ENCODE data around the gene PRDM15.
A peak's percentile ranks its signal among the peaks of the same experiment; 100 is the strongest.

The PRDM15 gene, protein sequence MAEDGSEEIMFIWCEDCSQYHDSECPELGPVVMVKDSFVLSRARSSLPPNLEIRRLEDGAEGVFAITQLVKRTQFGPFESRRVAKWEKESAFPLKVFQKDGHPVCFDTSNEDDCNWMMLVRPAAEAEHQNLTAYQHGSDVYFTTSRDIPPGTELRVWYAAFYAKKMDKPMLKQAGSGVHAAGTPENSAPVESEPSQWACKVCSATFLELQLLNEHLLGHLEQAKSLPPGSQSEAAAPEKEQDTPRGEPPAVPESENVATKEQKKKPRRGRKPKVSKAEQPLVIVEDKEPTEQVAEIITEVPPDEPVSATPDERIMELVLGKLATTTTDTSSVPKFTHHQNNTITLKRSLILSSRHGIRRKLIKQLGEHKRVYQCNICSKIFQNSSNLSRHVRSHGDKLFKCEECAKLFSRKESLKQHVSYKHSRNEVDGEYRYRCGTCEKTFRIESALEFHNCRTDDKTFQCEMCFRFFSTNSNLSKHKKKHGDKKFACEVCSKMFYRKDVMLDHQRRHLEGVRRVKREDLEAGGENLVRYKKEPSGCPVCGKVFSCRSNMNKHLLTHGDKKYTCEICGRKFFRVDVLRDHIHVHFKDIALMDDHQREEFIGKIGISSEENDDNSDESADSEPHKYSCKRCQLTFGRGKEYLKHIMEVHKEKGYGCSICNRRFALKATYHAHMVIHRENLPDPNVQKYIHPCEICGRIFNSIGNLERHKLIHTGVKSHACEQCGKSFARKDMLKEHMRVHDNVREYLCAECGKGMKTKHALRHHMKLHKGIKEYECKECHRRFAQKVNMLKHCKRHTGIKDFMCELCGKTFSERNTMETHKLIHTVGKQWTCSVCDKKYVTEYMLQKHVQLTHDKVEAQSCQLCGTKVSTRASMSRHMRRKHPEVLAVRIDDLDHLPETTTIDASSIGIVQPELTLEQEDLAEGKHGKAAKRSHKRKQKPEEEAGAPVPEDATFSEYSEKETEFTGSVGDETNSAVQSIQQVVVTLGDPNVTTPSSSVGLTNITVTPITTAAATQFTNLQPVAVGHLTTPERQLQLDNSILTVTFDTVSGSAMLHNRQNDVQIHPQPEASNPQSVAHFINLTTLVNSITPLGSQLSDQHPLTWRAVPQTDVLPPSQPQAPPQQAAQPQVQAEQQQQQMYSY

DNA sequence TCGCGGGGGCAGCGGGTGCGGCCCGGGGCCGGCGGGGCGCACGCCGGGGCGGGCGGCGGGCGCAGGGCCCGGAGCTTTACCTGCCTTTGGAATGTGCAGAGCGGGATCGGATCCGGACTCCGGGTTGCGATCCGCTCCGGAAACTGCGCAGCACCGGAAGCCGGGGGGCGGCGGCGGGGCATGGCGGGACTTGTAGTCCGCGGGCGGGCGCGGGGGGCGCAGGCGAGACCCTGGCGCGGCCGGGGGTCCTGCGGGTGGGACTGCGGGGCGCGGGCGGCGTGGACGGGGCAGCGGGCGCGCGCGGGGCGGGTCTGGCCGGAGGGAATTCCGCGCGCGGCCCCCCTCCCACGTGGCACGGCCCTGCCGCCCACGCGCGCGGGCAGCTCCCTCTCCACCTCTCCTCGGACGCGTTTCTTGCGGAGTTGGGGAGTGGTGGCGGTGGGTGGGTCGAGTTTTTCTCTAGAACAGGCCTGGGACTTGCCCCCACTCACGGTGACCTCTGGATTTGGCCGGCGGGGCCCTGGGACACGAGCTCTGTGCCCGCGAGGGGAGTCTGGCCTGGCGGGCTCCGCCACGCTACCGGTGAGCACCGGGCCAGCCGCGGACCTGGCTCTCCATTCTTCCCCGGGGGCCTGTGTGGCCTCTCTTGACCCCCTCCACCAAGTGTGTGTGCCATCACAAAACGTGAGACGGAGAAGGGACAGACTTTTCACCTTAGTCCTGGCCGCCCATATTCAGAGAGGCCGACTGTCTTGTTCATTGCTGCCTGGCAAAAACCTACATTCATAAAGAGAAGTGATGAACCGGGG is at the start of gene PRDM15:
Gene PRDM15 (minus strand): TSS at position 155 of the 809 bp plus-strand sequence. CDS start 18,981 bp downstream, outside the sequence.
- peak; percentile 78 for DNase-seq (ENCODE audit: low spot score)

DNA sequence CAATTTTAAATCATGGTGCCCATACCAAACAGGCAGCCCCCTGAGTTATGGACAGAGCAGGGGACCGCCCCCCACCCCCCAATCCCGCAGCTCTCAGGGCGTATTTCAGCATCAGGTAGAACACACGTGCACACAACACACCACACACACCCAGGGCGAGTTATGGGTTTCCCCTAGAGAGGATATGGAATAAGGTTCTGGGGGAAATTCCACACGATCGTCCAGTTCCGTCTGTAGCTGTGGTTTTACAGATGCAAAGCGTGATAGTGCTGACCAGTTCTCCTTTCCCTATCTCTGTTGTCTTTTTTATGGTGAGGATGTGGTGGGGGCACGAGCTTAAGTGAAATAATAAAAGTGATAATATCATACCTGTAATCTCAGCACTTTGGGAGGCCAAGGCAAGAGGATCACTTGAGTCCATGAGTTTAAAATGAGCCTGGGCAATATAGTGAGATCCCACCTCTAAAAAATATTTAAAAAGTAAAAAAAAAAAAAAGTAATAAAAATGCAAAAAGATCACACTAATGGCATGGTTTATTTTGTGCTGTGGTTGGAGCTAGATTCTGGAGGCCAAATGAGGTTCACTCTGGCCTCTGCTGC is 49.6 kb upstream of the PRDM15 start:
- DNase-seq (ENCODE audit: low spot score) = no peak

DNA sequence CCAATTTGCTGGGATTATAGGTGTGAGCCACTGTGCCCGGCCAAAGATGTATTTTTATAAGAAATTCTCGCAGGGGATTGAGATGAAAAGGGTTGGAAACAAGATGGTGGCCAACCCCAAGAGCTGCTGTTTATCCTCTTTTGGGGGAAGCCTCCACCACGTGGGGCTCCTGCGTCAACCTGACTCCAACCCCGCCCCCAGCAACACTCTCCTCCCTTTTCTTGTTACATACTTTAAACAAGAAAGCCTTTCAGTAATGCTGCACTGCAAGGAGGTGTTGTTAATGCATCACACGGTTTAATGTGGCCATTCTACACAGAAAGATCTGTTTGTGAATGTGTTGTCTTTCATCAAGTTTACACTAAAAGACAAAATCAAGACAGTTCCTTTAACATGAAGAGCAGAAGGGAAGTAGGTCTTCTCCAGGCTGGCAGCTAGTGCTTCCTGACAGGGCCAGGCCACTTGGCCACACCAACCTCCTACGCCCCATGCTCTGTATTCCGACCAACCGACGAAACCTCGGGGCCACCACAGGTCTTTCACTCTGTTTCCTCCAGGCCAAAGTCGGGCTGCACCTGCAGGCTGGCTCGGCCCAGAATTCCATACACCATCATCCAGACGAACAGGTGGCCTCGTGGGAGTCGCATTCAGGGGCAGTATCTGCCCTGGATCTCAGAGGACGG is 48.7 kb upstream of the PRDM15 start:
- DNase-seq (ENCODE audit: low spot score) = no peak

DNA sequence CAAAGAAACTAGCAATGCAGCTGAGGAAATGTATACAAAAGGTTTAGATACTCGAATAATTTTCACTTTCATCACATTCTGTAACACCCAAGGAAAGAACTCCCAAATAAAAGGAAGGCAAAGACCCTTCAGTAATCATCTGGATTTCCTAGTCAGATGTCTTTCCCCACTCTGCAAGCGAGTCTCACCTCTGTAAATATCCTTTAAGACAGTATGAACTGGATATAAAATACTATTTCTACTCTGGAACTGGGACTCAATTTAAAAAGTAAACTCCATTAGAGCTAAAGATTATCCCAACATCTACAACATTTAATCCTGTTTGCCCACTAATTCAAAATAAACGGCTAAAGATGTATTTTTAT is 47.6 kb upstream of the PRDM15 start:
- no peak for DNase-seq (ENCODE audit: low spot score)

DNA sequence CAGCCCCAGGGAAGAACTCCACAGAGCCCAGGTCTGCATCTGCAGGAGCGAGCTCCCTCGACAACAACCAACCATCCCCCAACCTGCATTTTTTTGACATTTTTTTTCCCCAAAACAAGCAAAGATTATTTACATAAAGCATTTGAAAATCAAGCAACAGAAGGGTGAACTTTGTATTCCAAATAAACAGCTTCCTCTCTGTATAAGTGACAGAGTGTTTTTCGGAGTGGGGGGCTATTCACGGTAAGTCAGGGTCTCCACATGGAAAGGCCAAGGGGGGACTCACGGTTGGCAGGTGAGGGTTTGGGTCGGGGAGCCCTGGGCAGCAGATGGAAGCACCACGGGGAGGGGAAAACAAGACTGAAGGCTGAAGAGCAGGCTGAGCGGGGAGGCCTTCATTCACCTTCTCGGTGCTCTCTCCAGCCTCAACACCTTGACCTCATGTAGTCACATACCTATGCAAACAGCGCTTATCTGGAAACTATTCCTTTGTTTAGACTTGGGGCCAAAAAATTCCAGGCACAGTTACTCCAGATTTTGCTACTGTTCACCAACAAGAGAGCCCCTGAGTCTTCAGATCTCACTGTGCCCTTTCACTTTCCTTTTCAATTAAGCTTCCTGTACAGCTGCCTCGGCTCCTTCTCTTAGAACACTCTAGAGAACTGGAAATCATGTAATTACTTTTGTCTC is 47.1 kb upstream of the PRDM15 start:
- DNase-seq (ENCODE audit: low spot score) = peak; percentile 58

DNA sequence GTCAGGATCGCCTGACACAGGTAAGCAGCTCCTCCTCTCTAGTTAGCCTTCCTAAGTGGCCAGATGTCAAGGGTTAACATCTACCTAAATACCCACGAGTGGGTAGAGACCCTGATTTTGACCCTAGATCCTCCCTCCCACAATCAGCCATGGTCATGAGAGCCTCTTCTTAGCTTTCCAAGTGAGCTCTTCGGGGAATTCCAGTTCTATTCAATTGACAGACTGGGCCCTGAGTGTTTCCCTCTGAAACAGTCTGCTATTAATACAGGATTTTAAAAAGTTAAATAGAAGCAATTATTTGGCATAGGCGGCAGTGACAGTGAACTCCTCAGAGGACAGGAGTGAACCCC is 46.6 kb upstream of the PRDM15 start:
- DNase-seq (ENCODE audit: low spot score) = no peak

DNA sequence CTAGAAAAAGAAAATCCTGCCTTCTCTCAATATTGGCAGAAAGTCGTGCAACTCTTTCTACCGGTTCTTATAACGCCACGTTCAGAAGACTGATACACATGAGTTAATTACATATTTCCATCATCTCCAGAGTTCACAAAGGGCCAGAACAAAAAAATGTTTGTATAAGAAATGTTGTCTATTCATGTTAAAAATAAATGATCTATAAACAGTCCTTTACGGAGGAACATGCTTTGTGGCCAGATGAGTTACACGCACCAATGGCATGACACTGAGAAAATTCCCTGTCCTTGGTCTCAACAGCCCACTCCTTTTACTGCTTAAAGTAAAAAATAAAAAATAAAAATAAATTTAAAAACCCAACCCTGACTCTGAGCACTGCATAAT is 45.2 kb upstream of the PRDM15 start:
- DNase-seq (ENCODE audit: low spot score) = no peak

DNA sequence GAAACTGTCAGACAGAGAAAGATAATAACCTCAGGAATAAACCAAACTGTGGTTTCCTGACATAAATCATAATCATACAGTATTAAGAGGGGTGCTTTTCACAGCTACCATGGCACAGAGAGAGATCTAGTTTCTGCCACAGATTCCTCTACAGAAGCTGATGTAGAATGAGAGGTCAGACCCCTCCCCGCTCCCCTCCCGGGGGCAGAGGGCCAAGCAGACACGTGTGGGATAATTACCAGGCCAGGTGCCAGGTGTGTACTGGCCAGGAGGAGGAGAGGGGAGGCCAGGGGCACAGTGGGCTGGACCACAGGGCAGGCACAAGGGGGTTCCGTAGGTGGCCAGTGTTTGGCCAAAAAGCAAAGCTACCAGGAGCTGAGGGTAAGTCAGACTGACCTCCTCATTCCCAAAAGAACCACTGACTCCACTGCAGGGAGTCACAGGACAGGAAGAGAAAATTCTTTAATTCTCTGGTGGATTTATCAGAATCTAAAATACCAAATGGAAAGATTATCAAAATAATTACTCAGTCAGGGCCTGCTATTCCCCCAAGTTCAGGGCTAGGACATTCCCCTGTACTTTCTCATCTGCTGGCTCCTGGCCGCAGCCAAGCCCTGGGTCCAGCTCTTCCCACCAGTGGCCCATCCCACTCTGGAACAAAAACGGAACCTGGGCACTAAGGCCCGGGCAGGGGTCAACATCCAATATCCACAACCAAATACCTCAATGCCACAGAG is 44.7 kb upstream of the PRDM15 start:
- DNase-seq (ENCODE audit: low spot score) = no peak

DNA sequence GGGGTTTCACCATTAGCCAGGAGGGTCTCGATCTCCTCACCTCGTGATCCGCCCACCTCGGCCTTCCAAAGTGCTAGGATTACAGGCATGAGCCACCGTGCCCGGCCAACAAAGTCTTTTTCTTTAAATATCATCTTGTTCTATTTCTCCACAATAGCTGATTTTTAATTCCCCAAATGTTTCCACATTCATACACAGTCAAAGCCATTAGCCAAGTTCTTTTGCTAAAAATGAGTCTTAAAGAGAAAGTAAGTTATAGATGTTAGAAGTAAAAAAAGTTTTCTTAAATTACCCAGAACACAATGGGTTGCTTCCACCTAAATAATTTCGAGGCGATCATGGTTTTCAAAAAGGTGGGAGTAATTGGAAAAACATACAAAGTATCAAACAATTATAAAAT is 44.0 kb upstream of the PRDM15 start:
- no peak for DNase-seq (ENCODE audit: low spot score)

DNA sequence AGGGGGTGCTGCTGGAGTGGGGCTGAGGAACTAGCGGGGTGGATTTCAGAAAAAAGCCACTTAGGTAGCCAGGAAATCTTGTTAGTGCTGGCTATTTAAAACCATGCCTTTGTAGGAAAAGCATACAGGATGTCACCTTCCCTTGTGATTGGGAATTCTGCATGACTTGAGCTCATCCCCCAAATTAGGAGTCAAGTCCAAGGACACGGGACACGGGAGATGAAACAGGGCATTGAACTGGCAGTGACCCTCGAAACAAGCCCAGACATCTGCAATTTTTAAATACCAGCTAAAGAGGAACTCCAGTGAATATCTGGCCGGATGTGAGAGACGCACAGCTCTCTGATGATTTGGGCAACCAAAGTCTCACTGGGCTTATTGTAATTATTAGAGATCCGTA is 41.9 kb upstream of the PRDM15 start:
- no peak for DNase-seq (ENCODE audit: low spot score)

DNA sequence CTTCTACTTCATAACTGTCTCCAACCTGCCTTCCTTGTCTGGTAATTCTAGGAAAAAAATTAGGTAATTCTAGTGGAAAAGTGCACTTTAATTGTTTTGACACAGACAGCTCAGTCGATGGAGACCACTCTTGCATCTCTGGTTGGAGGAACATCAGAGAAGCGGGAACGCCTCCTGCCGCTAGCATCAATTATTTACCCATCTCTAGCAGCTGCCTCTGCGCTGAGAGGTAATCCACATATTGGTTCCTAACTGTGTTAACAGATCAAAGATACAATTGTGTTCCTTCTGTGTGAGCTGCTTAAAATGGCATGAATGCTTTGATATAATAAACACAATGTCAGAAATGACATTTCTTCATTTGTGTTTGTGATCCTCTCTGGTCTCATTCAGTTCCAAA is 41.3 kb upstream of the PRDM15 start:
- DNase-seq (ENCODE audit: low spot score) = no peak

DNA sequence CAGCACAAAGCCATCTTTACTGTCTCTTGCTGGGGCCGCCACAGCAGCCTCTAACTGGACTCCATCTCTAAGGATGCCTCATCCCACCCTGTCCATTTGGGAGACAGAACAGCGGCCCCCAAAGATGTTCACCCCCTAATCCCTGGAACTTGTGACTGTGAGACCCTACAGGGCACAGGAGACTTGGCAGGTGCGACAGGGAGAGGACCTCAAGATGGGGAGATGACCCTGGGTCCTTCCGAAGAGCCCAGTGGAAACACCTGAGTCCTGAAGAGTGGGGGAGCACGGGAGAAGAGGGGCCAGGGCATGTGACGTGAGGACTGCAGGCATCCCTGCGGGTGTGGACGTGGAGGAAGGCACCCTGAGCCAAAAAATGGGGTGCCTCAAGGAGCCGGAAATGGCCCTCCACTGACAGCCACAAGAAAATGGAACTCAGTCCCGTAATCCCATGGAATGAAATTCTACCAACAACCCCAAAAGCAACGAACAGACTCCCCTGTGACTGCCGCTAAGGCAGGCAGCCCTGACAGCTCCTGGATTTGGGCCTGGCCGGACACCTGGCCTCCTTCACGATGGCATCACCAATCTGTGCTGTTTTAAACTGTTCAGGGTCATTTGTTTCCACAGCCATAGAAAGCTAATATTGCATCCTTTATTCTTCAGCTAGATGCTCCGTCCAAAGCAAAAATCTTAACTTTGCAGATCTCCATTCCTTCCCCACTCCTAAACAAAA is 40.7 kb upstream of the PRDM15 start:
- DNase-seq (ENCODE audit: low spot score) = no peak

DNA sequence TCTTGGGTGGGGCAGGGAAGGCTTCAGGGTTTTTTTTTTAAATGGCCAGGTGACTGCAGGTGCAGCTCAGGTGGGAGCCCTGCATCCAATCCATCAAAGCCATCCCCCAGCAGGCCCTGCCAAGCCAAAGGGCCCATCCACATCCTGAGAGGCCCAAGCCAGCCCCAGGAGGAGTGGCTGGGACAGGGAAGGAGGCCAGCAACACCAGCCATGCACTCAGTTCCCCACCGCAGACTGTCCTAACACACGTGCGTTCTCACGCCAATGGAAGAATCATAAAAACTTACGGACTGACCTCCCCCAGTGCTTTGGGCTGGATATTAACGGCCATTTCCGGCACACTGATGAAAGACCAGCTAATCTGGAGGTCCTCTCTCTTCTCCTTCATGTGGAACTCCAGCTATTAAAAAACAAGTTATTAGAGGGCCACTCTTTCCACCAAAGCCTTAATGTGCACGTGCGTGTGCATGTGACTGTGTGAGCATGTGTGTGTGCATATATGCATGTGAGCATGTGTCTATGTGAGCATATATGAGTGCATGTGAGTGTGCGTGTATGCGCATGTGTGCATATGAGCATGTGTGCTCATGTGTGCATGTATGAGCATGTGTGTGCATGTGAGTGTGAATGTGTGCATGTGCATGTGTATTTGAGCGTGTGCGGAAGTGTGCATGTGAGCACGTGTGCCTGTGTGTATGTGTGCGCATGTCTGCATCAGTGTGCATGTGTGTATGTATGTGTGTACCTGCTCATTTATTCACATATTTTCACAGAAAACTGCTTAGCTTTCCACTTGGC is 39.6 kb upstream of the PRDM15 start:
- no peak for DNase-seq (ENCODE audit: low spot score)

DNA sequence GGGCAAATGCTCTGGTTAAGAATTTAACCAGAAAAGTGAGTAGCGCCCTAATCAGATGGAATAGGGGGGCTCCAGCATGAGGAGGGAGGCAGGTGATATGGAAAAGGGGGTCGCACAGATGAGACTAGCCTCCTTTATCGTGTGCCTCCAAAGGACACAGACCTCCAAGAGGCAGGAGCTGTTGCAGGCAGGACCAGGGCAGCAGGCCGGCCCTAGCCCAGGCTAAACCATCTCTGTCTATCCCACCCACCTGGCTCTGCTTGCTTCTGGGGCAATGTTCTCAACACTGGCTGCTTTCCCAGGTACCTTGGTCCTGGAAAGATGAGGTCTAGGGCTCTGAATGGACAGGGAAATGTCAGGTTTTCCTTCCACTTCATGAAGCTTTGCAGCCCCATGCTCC is 38.4 kb upstream of the PRDM15 start:
- DNase-seq (ENCODE audit: low spot score) = no peak

DNA sequence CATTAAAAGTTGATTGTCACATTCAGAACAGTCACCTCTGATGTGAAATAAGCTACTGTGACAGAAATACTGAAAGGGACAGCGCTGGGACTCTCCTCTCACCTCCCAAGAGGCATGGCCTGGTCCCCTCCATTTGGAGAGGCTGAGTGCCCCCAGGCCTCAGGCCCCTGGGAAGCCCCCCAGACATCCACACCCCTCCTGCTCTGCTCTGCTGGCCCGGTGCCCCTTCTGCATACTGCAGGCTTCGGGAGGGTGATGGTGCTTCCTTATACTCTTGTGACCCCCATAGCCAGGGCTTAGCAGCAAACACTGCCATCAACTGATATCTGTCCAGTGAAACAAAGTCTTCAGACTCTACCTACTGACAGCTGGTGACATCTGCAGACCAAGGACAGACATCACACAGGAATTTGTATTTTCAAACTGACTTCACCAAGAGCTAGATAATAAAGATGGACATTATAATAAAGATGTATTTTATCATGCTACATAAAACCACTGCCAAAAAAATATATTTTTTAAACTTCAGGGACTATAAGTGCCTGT is 37.8 kb upstream of the PRDM15 start:
- no peak for DNase-seq (ENCODE audit: low spot score)

DNA sequence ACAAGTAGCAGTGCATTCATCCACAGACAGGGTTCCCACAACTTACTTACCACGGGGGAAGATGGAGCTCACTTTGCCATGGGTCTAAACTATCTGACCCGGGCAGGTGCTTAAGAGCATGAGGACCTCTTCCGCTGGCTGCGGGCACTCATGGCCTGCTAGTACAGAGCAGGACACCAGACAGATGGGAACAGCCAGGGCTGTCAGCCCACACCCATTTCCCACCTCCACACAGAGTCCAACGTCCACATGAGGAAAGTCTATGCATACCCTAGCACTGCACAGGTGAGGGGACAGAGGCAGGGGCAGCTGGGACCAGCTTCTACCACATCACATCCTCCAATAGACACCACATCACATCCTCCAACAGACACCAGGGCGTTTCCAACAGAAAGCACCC is 35.8 kb upstream of the PRDM15 start:
- no peak for DNase-seq (ENCODE audit: low spot score)

DNA sequence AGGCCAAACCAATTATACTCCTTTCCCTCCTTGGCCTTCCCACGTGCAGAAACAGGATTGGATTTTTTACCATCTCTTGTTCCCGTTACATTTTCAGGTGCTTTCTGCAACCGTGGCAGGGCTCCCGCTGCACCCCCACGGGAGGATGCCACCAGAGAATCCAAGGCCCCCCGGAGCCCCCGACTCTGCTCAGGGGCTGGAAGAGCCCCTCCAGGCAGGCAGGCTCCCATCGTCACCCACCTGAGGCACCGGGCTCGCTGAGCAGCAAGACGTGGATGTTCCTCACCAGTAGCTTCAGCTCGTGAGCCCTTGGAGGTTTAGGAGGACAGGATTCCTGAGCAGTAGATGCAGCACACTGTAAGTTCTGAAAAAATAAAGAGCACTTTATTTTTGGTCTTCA is 35.2 kb upstream of the PRDM15 start:
- no peak for DNase-seq (ENCODE audit: low spot score)

DNA sequence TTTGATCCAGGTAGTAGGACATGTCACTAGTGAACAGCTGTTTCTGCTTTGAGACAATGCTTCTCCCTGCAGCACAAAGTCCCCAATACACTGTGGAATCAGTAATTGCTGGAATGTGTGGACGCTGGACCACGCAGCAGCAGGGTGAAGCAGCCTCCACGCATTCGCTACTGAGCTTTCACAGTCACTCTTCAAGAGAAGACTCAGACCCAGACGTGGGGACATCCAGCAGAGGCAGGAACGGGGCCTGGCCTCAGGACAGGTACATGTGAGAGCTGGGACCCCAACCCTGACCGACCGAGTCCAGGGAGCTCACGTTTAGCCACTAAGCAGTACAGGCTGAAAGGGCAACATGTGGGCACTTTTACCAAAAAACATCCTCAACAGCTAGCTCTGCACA is 34.1 kb upstream of the PRDM15 start:
- DNase-seq (ENCODE audit: low spot score) = no peak
